ENCODE data around the gene GNG8. TPM values are rescaled to one million over a fixed set of nuclear protein-coding genes. Genes with fewer than 3 reads are reported as not detected.

The GNG8 gene
- total and polyA plus RNA-seq, 10 donors, result not detected

- H3K9me3 ChIP-seq, result no peaks in the 10 kb centered on the region
- no peaks in the 10 kb centered on the region for H3K36me3 ChIP-seq
- peak overlapping the region in 5 of 8 donors; percentile 61 to 87 (median 72) for H3K27ac ChIP-seq
- no peak for TF ChIP-seq POLR2AphosphoS5 (IDR thresholded peaks at IDR 0.05)
- WGBS, 5 donors, result 48 to 53% (median 49%) methylated on average over 7 of the region's 7 CpGs
- intact Hi-C loops (cut with DNase I; ENCODE audit: low total_unique reads), result no loop called here
- H3K27me3 ChIP-seq (replicated peaks in 1 of 7), result peaks cover 0 to 11% (median 0%) of the 10 kb centered on the region in 7 donors
- H3K4me3 ChIP-seq, result peak overlapping the region in 2 of 8 donors; percentile 7 to 39
- H3K4me1 ChIP-seq, result peaks cover 23 to 100% (median 74%) of the 10 kb centered on the region in 6 donors
- DNase-seq, result no peak
Observed at GRCh38 chr19:46622118-46622446, 13.9 kb downstream of the GNG8 start.

- 70 to 85% (median 81%) methylated on average over 21 to 32 of the region's 32 CpGs for WGBS, 5 donors
- peak overlapping the region in 2 of 8 donors; percentile 7 to 39 for H3K4me3 ChIP-seq
- no peaks in the 10 kb centered on the region for H3K9me3 ChIP-seq
- no peaks in the 10 kb centered on the region for H3K36me3 ChIP-seq
- intact Hi-C loops (cut with DNase I; ENCODE audit: low total_unique reads), result no loop called here
- peak overlapping the region in 6 of 8 donors; percentile 43 to 87 (median 68) for H3K27ac ChIP-seq
- peaks cover 0 to 11% (median 0%) of the 10 kb centered on the region in 7 donors for H3K27me3 ChIP-seq (replicated peaks in 1 of 7)
- no peak for DNase-seq
- peaks cover 28 to 100% (median 77%) of the 10 kb centered on the region in 6 donors for H3K4me1 ChIP-seq
- TF ChIP-seq POLR2AphosphoS5 (IDR thresholded peaks at IDR 0.05), result peak in 2 of 3 donors; percentile 17 to 52
- TF ChIP-seq CTCF (IDR thresholded peaks at IDR 0.05 in 8 of 11, conservative IDR thresholded peaks at IDR 0.05 in 3 of 11), result no peak
Observed at GRCh38 chr19:46621191-46622117, 14.5 kb downstream of the GNG8 start.

- peak overlapping the region in 6 of 8 donors; percentile 43 to 87 (median 68) for H3K27ac ChIP-seq
- intact Hi-C loops (cut with DNase I; ENCODE audit: low total_unique reads), result no loop called here
- no peaks in the 10 kb centered on the region for H3K9me3 ChIP-seq
- peak overlapping the region in 1 of 8 donors; percentile 39 for H3K4me3 ChIP-seq
- DNase-seq, result no peak
- no peaks in the 10 kb centered on the region for H3K36me3 ChIP-seq
- H3K27me3 ChIP-seq (replicated peaks in 1 of 7), result peaks cover 0 to 11% (median 0%) of the 10 kb centered on the region in 7 donors
- peaks cover 28 to 100% (median 71%) of the 10 kb centered on the region in 6 donors for H3K4me1 ChIP-seq
- WGBS, 5 donors, result 66 to 76% (median 72%) methylated on average over 6 of the region's 6 CpGs
- no peak for TF ChIP-seq POLR2A (IDR thresholded peaks at IDR 0.05)
- no peak for TF ChIP-seq CTCF (IDR thresholded peaks at IDR 0.05 in 8 of 11, conservative IDR thresholded peaks at IDR 0.05 in 3 of 11)
- no peak for TF ChIP-seq POLR2AphosphoS5 (IDR thresholded peaks at IDR 0.05)
Observed at GRCh38 chr19:46620716-46621115, 15.3 kb downstream of the GNG8 start.

GRCh38 chr19:46620267-46620666 lies 15.7 kb downstream of the GNG8 start:
- Histone ChIP-seq H3K4me1 (peaks cover 28 to 99% (median 67%) of the 10 kb centered on the region in 6 donors), H3K4me3 (no peak overlapping the region), H3K27ac (peak overlapping the region; percentile 27 to 87 (median 63)), H3K36me3 (no peaks in the 10 kb centered on the region), H3K27me3 (replicated peaks in 1 of 7) (peaks cover 0 to 11% (median 0%) of the 10 kb centered on the region in 7 donors), H3K9me3 (no peaks in the 10 kb centered on the region)
- TF ChIP-seq POLR2AphosphoS5 (IDR thresholded peaks at IDR 0.05), result no peak
- TF ChIP-seq POLR2A (IDR thresholded peaks at IDR 0.05), result no peak
- no peak for TF ChIP-seq CTCF (IDR thresholded peaks at IDR 0.05 in 8 of 11, conservative IDR thresholded peaks at IDR 0.05 in 3 of 11)
- WGBS, 5 donors, result 49 to 78% (median 73%) methylated on average over 3 of the region's 3 CpGs
- intact Hi-C loops (cut with DNase I; ENCODE audit: low total_unique reads), result no loop called here
- DNase-seq, result no peak

Data from spleen (tissue), 11 donors.